ENCODE measurements around the gene TMEM269. TPM values are rescaled to one million over a fixed set of nuclear protein-coding genes. Genes with fewer than 3 reads are reported as not detected.

Gene TMEM269
- total and polyA plus RNA-seq, 4 donors = 0.03 to 0.09 (median 0.07) TPM

- 86 to 89% methylated on average over 8 of the region's 8 CpGs for WGBS, 2 donors
- H3K9ac ChIP-seq (ENCODE audit: insufficient read depth in 1 of 2, low read length in 2 of 2) = no peak overlapping the region
- TF ChIP-seq CTCF (IDR thresholded peaks at IDR 0.05; ENCODE audit: control extremely low read depth, extremely low read depth) = no peak
- H3K27ac ChIP-seq (ENCODE audit: low read depth in 1 of 2, low read length in 1 of 2) = no peak overlapping the region
- no peak overlapping the region for H3K4me3 ChIP-seq
- no peaks in the 10 kb centered on the region for H3K27me3 ChIP-seq (ENCODE audit: control insufficient read depth in 3 of 3, insufficient read depth in 3 of 3, low read length in 2 of 3)
- no peaks in the 10 kb centered on the region for H3K9me3 ChIP-seq (ENCODE audit: control insufficient read depth in 4 of 4, insufficient read depth in 3 of 4, low read length in 3 of 4)
- peaks cover 0 to 36% (median 20%) of the 10 kb centered on the region in 4 donors for H3K36me3 ChIP-seq (ENCODE audit: control insufficient read depth in 4 of 4, insufficient read depth in 4 of 4, low read length in 4 of 4)
- DNase-seq = no peak
- peaks cover 0 to 9% (median 0%) of the 10 kb centered on the region in 5 donors for H3K4me1 ChIP-seq (ENCODE audit: control insufficient read depth in 5 of 5, insufficient read depth in 5 of 5, low read length in 5 of 5)
- no peak for ATAC-seq (ENCODE audit: insufficient read depth, low FRiP score)
Measured at GRCh38 chr1:42745851-42746250, 38.9 kb upstream of the TMEM269 start.

GRCh38 chr1:42746436-42747105, 38.2 kb upstream of the TMEM269 start:
- WGBS, 2 donors = 95 to 96% methylated on average over 12 of the region's 12 CpGs
- TF ChIP-seq CTCF (IDR thresholded peaks at IDR 0.05; ENCODE audit: control extremely low read depth, extremely low read depth) = no peak
- H3K36me3 ChIP-seq (ENCODE audit: control insufficient read depth in 4 of 4, insufficient read depth in 4 of 4, low read length in 4 of 4) = peaks cover 0 to 37% (median 20%) of the 10 kb centered on the region in 4 donors
- no peaks in the 10 kb centered on the region for H3K9me3 ChIP-seq (ENCODE audit: control insufficient read depth in 4 of 4, insufficient read depth in 3 of 4, low read length in 3 of 4)
- ATAC-seq (ENCODE audit: insufficient read depth, low FRiP score) (no peak), DNase-seq (no peak)
- no peaks in the 10 kb centered on the region for H3K27me3 ChIP-seq (ENCODE audit: control insufficient read depth in 3 of 3, insufficient read depth in 3 of 3, low read length in 2 of 3)
- H3K4me1 ChIP-seq (ENCODE audit: control insufficient read depth in 5 of 5, insufficient read depth in 5 of 5, low read length in 5 of 5) = peaks cover 0 to 4% (median 0%) of the 10 kb centered on the region in 5 donors
- H3K27ac ChIP-seq (ENCODE audit: low read depth in 1 of 2, low read length in 1 of 2) = no peak overlapping the region
- no peak overlapping the region for H3K9ac ChIP-seq (ENCODE audit: insufficient read depth in 1 of 2, low read length in 2 of 2)
- no peak overlapping the region for H3K4me3 ChIP-seq

GRCh38 chr1:42747125-42747524, 37.7 kb upstream of the TMEM269 start:
- Histone ChIP-seq H3K9me3 (ENCODE audit: control insufficient read depth in 4 of 4, insufficient read depth in 3 of 4, low read length in 3 of 4) (no peaks in the 10 kb centered on the region), H3K9ac (ENCODE audit: insufficient read depth in 1 of 2, low read length in 2 of 2) (no peak overlapping the region), H3K27me3 (ENCODE audit: control insufficient read depth in 3 of 3, insufficient read depth in 3 of 3, low read length in 2 of 3) (no peaks in the 10 kb centered on the region), H3K4me1 (ENCODE audit: control insufficient read depth in 5 of 5, insufficient read depth in 5 of 5, low read length in 5 of 5) (no peaks in the 10 kb centered on the region), H3K4me3 (no peak overlapping the region), H3K36me3 (ENCODE audit: control insufficient read depth in 4 of 4, insufficient read depth in 4 of 4, low read length in 4 of 4) (peaks cover 2 to 42% (median 26%) of the 10 kb centered on the region in 4 donors), H3K27ac (ENCODE audit: low read depth in 1 of 2, low read length in 1 of 2) (no peak overlapping the region)
- 52 to 53% methylated on average over 14 of the region's 14 CpGs for WGBS, 2 donors
- DNase-seq (peak; percentile 63 to 74 (median 68)), ATAC-seq (ENCODE audit: insufficient read depth, low FRiP score) (no peak)
- peak; percentile 25 for TF ChIP-seq CTCF (IDR thresholded peaks at IDR 0.05; ENCODE audit: control extremely low read depth, extremely low read depth)

Measured in lung (tissue), 12 donors.